HepG2 (cell line): ENCODE data around the gene NEDD8. TPM values are rescaled to one million over a fixed set of nuclear protein-coding genes. Genes with fewer than 3 reads are reported as not detected.

Experiments
- HOXA5 ChIP-seq: sonication (generic); formaldehyde crosslinking; IDR thresholded peaks from 2 replicates; pipeline ENCODE4 v1.4.0; 2020; ENCODE audit warnings: missing genetic modification reagents
- KLF11 ChIP-seq: IDR thresholded peaks from 2 replicates; pipeline ENCODE4 v1.6.1; 2016; ENCODE audit warnings: missing compliant biosample characterization
- KLF16 ChIP-seq, 2 experiments: sonication (generic) in 1 of 2; formaldehyde crosslinking in 1 of 2; IDR thresholded peaks; 2 replicates each; pipeline versions ENCODE4 v1.6.1 to v1.8.0; 2016 to 2023; ENCODE audit warnings: missing genetic modification reagents in 2 of 2, missing compliant biosample characterization in 1 of 2
- MAFG ChIP-seq: sonication (generic); formaldehyde crosslinking; IDR thresholded peaks from 2 replicates; pipeline ENCODE4 v1.5.1; 2020; ENCODE audit warnings: mild to moderate bottlenecking, missing genetic modification reagents
- STAT5B ChIP-seq: sonication (generic); formaldehyde crosslinking; IDR thresholded peaks from 2 replicates; pipeline ENCODE4 v1.4.0; 2020; ENCODE audit warnings: missing genetic modification reagents
- YY1 ChIP-seq: IDR thresholded peaks from 2 replicates; pipeline ENCODE4 v1.6.1; 2011; ENCODE audit warnings: low read length, low read depth, moderate library complexity, mild to moderate bottlenecking; ENCODE audit not compliant: insufficient read depth, insufficient replicate concordance
- ZBTB3 ChIP-seq: sonication (generic); formaldehyde crosslinking; IDR thresholded peaks from 2 replicates; pipeline ENCODE4 v1.4.0; 2020; ENCODE audit warnings: low read depth, mild to moderate bottlenecking, moderate library complexity, missing genetic modification reagents, borderline replicate concordance
- ZBTB38 ChIP-seq: sonication (generic); formaldehyde crosslinking; IDR thresholded peaks from 2 replicates; pipeline ENCODE4 v1.5.1; 2020; ENCODE audit warnings: mild to moderate bottlenecking, missing genetic modification reagents
- ZC3H13 ChIP-seq: sonication (generic); formaldehyde crosslinking; IDR thresholded peaks from 2 replicates; pipeline ENCODE4 v1.8.1; 2023; ENCODE audit warnings: mild to moderate bottlenecking, missing genetic modification reagents, moderate library complexity
- ZFY ChIP-seq: sonication (generic); formaldehyde crosslinking; IDR thresholded peaks from 2 replicates; pipeline ENCODE4 v1.4.0; 2020; ENCODE audit warnings: missing genetic modification reagents
- ZNF431 ChIP-seq: sonication (generic); formaldehyde crosslinking; IDR thresholded peaks from 2 replicates; pipeline ENCODE4 v1.9.0; 2022; ENCODE audit warnings: missing genetic modification reagents, low read depth, mild to moderate bottlenecking, borderline replicate concordance
- ZNF724P ChIP-seq: sonication (generic); formaldehyde crosslinking; IDR thresholded peaks from 2 replicates; pipeline ENCODE4 v1.8.0; 2022; ENCODE audit warnings: missing genetic modification reagents, borderline replicate concordance
- ZNF816 ChIP-seq: sonication (generic); formaldehyde crosslinking; IDR thresholded peaks from 2 replicates; pipeline ENCODE4 v1.8.0; 2022; ENCODE audit warnings: missing genetic modification reagents, mild to moderate bottlenecking, borderline replicate concordance
- polyA plus RNA-seq, 8 experiments: library from polyadenylated mRNA; depleted of rRNA in 3 of 8; stranded (reverse) in 7 of 8; unstranded in 1 of 8; fragments of >200 nt; fragmentation: Illumina TruSeq in 4 of 8; extraction: Trizol in 4 of 8; gene quantifications; 2 replicates each; pipeline versions ENCODE4 v1.2.1 to v1.2.3, GENCODE V29; 2011 to 2016; ENCODE audit warnings: low read depth in 4 of 8, missing spikeins in 1 of 8, mixed read lengths in 1 of 8; ENCODE audit not compliant: insufficient read depth in 1 of 8
- total RNA-seq, 5 experiments: library from RNA; depleted of rRNA; stranded (reverse); fragments of >200 nt; fragmentation: Illumina TruSeq; extraction: Trizol; gene quantifications; 2 replicates each; pipeline ENCODE4 v1.2.3, GENCODE V29; 2016; ENCODE audit warnings: low read depth in 1 of 5
- TF ChIP-seq, protein P1 (sequence below), 2 experiments: sonication (generic) in 1 of 2; formaldehyde crosslinking in 1 of 2; IDR thresholded peaks; 2 replicates each; pipeline versions ENCODE4 v1.4.0 to v1.6.1; 2016 to 2020; ENCODE audit warnings: borderline replicate concordance in 1 of 2, low read depth in 1 of 2, mild to moderate bottlenecking in 1 of 2, missing genetic modification reagents in 1 of 2
- TF ChIP-seq, protein P2 (sequence below): sonication (generic); formaldehyde crosslinking; IDR thresholded peaks from 2 replicates; pipeline ENCODE4 v1.4.0; 2020; ENCODE audit warnings: mild to moderate bottlenecking, missing genetic modification reagents, borderline replicate concordance
- TF ChIP-seq, protein P3 (sequence below): IDR thresholded peaks from 2 replicates; pipeline ENCODE4 v1.6.1; 2016; ENCODE audit warnings: control low read depth
- TF ChIP-seq, protein P4 (sequence below): sonication (generic); formaldehyde crosslinking; IDR thresholded peaks from 2 replicates; pipeline ENCODE4 v1.4.0; 2020; ENCODE audit warnings: missing genetic modification reagents, borderline replicate concordance

The NEDD8 gene
- total and polyA plus RNA-seq, 2 of the 13 experiments (the other 11 are each of a cell fraction or from before 2014, with no cell fraction given), result 535 to 713 TPM

DNA sequence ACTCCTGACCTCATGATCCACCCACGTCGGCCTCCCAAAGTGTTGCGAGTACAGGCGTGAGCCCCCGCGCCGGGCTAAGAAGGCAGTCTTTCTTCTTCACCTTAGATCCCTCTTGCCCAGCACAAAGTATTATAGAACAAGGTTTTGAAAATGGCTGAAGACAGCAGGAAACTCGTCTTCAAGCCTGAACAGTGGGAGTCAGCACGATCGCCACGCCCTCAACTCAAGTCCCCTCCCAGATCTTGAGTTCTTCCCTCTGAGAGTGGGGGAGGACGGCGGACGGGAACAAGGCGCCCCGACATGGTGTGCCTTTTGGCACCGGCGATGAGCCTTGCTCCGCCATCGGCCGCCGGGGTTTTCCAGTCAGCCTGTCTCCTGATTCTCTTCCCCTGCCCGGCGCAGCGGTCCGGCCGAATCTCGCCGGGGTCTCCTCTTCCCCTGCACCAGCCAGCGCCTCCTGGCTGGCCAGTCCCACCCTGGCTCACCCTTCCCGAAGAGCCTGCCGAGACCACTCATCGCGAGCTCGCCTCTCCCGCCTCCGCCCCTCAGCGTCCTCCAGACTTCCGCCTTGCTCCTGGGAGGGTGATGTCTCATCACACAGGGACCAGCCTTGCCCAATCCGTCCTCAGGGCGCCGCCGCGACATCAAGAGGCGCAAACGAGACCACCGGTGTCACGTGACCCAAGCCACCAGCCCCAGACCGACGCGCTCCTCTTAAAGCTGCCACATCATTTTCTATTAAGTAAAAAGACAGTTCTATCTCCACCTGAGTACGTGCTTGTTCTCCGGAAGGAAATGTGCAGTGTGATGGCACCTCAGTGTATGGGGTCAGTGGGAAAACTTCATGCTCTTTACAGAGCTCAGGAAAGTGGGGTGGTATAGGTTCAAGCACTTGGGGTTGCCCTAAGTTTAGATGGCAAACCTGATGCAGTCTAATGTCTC lies 19.0 kb downstream of the NEDD8 start, which contains the start of gene CHMP4A (continued):
- TF ChIP-seq, protein P1, sequence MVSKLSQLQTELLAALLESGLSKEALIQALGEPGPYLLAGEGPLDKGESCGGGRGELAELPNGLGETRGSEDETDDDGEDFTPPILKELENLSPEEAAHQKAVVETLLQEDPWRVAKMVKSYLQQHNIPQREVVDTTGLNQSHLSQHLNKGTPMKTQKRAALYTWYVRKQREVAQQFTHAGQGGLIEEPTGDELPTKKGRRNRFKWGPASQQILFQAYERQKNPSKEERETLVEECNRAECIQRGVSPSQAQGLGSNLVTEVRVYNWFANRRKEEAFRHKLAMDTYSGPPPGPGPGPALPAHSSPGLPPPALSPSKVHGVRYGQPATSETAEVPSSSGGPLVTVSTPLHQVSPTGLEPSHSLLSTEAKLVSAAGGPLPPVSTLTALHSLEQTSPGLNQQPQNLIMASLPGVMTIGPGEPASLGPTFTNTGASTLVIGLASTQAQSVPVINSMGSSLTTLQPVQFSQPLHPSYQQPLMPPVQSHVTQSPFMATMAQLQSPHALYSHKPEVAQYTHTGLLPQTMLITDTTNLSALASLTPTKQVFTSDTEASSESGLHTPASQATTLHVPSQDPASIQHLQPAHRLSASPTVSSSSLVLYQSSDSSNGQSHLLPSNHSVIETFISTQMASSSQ (IDR thresholded peaks at IDR 0.05; ENCODE audit: low read depth), result peak; percentile 39; the same call in 1 of the 2 replicates
- TF ChIP-seq, protein P1 (CRISPR knock-in tag; IDR thresholded peaks at IDR 0.05; ENCODE audit: borderline replicate concordance), result peak; percentile 88
- TF ChIP-seq KLF11, result 0 out of 2 replicates have a peak, but pooled peaks have one; percentile 72
- no peak for TF ChIP-seq ZNF816 (CRISPR knock-in tag)
- TF ChIP-seq ZBTB3 (CRISPR knock-in tag), result peak; percentile 89; the same call in 1 of the 2 replicates
- TF ChIP-seq MAFG (CRISPR knock-in tag), result no peak
- no peak for TF ChIP-seq ZNF431
- TF ChIP-seq, protein P2, sequence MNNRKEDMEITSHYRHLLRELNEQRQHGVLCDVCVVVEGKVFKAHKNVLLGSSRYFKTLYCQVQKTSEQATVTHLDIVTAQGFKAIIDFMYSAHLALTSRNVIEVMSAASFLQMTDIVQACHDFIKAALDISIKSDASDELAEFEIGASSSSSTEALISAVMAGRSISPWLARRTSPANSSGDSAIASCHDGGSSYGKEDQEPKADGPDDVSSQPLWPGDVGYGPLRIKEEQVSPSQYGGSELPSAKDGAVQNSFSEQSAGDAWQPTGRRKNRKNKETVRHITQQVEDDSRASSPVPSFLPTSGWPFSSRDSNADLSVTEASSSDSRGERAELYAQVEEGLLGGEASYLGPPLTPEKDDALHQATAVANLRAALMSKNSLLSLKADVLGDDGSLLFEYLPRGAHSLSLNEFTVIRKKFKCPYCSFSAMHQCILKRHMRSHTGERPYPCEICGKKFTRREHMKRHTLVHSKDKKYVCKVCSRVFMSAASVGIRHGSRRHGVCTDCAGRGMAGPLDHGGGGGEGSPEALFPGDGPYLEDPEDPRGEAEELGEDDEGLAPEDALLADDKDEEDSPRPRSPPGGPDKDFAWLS (CRISPR knock-in tag), result peak; percentile 72; the same call in 1 of the 2 replicates
- TF ChIP-seq, protein P3, sequence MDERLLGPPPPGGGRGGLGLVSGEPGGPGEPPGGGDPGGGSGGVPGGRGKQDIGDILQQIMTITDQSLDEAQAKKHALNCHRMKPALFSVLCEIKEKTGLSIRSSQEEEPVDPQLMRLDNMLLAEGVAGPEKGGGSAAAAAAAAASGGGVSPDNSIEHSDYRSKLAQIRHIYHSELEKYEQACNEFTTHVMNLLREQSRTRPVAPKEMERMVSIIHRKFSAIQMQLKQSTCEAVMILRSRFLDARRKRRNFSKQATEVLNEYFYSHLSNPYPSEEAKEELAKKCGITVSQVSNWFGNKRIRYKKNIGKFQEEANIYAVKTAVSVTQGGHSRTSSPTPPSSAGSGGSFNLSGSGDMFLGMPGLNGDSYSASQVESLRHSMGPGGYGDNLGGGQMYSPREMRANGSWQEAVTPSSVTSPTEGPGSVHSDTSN (CRISPR knock-in tag), result no peak
- TF ChIP-seq KLF16 (CRISPR knock-in tag; IDR thresholded peaks at IDR 0.05), result peak; percentile 81 to 93
- TF ChIP-seq, protein P4, sequence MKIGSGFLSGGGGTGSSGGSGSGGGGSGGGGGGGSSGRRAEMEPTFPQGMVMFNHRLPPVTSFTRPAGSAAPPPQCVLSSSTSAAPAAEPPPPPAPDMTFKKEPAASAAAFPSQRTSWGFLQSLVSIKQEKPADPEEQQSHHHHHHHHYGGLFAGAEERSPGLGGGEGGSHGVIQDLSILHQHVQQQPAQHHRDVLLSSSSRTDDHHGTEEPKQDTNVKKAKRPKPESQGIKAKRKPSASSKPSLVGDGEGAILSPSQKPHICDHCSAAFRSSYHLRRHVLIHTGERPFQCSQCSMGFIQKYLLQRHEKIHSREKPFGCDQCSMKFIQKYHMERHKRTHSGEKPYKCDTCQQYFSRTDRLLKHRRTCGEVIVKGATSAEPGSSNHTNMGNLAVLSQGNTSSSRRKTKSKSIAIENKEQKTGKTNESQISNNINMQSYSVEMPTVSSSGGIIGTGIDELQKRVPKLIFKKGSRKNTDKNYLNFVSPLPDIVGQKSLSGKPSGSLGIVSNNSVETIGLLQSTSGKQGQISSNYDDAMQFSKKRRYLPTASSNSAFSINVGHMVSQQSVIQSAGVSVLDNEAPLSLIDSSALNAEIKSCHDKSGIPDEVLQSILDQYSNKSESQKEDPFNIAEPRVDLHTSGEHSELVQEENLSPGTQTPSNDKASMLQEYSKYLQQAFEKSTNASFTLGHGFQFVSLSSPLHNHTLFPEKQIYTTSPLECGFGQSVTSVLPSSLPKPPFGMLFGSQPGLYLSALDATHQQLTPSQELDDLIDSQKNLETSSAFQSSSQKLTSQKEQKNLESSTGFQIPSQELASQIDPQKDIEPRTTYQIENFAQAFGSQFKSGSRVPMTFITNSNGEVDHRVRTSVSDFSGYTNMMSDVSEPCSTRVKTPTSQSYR (CRISPR knock-in tag), result no peak; the same call in 1 of the 2 replicates
- TF ChIP-seq STAT5B (CRISPR knock-in tag), result peak; percentile 64; the same call in 1 of the 2 replicates
- peak; percentile 85; the same call in 1 of the 2 replicates for TF ChIP-seq ZBTB38 (CRISPR knock-in tag)
- TF ChIP-seq HOXA5 (CRISPR knock-in tag), result peak; percentile 98
- TF ChIP-seq ZNF724P, result peak; percentile 98
- TF ChIP-seq ZC3H13 (CRISPR knock-in tag), result peak; percentile 96
- peak; percentile 83 for TF ChIP-seq YY1
- TF ChIP-seq ZFY (CRISPR knock-in tag), result peak; percentile 87
